Nucleus accumbens (tissue), 56 donors: ENCODE measurements around the gene NFATC1.
A peak's percentile ranks its signal among the peaks of the same experiment; 100 is the strongest.

Experiments
- DNase-seq, 56 donors: peaks; one replicate each; lab custom pipeline; 2025; lab: John Stamatoyannopoulos, UW

Gene NFATC1

GRCh38 chr18:79452190-79452990 is 56.7 kb downstream of the NFATC1 start:
- DNase-seq = no peak

GRCh38 chr18:79452991-79453645 is 57.4 kb downstream of the NFATC1 start:
- no peak for DNase-seq

- DNase-seq = no peak
Observed at GRCh38 chr18:79453816-79454735, 58.3 kb downstream of the NFATC1 start.

- no peak for DNase-seq
Observed at GRCh38 chr18:79455261-79455660, 59.5 kb downstream of the NFATC1 start.

GRCh38 chr18:79456105-79456980 is 60.6 kb downstream of the NFATC1 start:
- DNase-seq = no peak

- no peak for DNase-seq
Observed at GRCh38 chr18:79457239-79457638, 61.5 kb downstream of the NFATC1 start.

GRCh38 chr18:79457652-79458051 is 61.9 kb downstream of the NFATC1 start:
- DNase-seq = no peak

- peak in 6 of 56 donors; percentile 9 to 31 (median 11) for DNase-seq
Observed at GRCh38 chr18:79458131-79458838, 62.6 kb downstream of the NFATC1 start.

- no peak for DNase-seq
Observed at GRCh38 chr18:79458917-79459803, 63.4 kb downstream of the NFATC1 start.

- DNase-seq = no peak
Observed at GRCh38 chr18:79459946-79460480, 64.3 kb downstream of the NFATC1 start.

GRCh38 chr18:79460481-79461300 is 65.0 kb downstream of the NFATC1 start:
- DNase-seq = peak in 1 of 56 donors; percentile 5

GRCh38 chr18:79461627-79462026 is 65.9 kb downstream of the NFATC1 start:
- DNase-seq = no peak

- no peak for DNase-seq
Observed at GRCh38 chr18:79463424-79463960, 67.8 kb downstream of the NFATC1 start.

- DNase-seq = peak in 7 of 56 donors; percentile 8 to 31 (median 16)
Observed at GRCh38 chr18:79465392-79465991, 69.8 kb downstream of the NFATC1 start.

GRCh38 chr18:79466591-79466990 is 70.9 kb downstream of the NFATC1 start:
- DNase-seq = no peak

- DNase-seq = no peak
Observed at GRCh38 chr18:79467126-79467525, 71.4 kb downstream of the NFATC1 start.
